ENCODE measurements around the gene CHL1. TPM values are rescaled to one million over a fixed set of nuclear protein-coding genes. Genes with fewer than 3 reads are reported as not detected.

The CHL1 gene
- total and polyA plus RNA-seq, 2 of the 8 experiments (the other 6 are each of a cell fraction or from before 2014, with no cell fraction given): 0.05 to 0.99 TPM

GRCh38 chr3:200758-201325, 4.3 kb downstream of the CHL1 start:
- no peak overlapping the region for H3K14ac ChIP-seq (ENCODE audit: insufficient read length)
- POLR2A ChIA-PET (ENCODE audit: partially characterized antibody): no interaction called here

More at GRCh38 chr3:200758-201325, 4.3 kb downstream of the CHL1 start:
- H4K8ac ChIP-seq (ENCODE audit: extremely low read depth, insufficient read depth, low read length): no peak overlapping the region
- no peak overlapping the region for H2AFZ ChIP-seq (ENCODE audit: low read length)
- H2BK120ac ChIP-seq (replicated peaks; ENCODE audit: low read depth, low read length): no peak overlapping the region
- DNase-seq (ENCODE audit: low read depth in 1 of 2, low spot score in 2 of 2): no peak
- no peaks in the 10 kb centered on the region for H3K79me2 ChIP-seq (ENCODE audit: control insufficient read depth in 1 of 2, insufficient read depth in 2 of 2, low read length in 2 of 2)
- H3K18ac ChIP-seq (ENCODE audit: extremely low read depth, low read length): no peak overlapping the region
- no peaks in the 10 kb centered on the region for H3K79me1 ChIP-seq (ENCODE audit: low read depth, low read length)
- no peaks in the 10 kb centered on the region for H3K36me3 ChIP-seq (ENCODE audit: control insufficient read depth in 2 of 4, insufficient read depth in 4 of 4, low read length in 3 of 4)
- no peak overlapping the region for H2BK20ac ChIP-seq (ENCODE audit: low read length)
- no peaks in the 10 kb centered on the region for H3K9me3 ChIP-seq (ENCODE audit: insufficient read depth in 2 of 2, low read depth in 1 of 2, low read length in 1 of 2)
- H3K23ac ChIP-seq (ENCODE audit: insufficient read length): no peak overlapping the region
- H2BK12ac ChIP-seq (ENCODE audit: low read depth, low read length): no peak overlapping the region
- no peak overlapping the region for H3K4ac ChIP-seq (replicated peaks; ENCODE audit: insufficient read length, low read depth, low read length)
- H3K9ac ChIP-seq (replicated peaks in 1 of 4; ENCODE audit: extremely low read depth in 1 of 4, low read depth in 3 of 4, low read length in 3 of 4): no peak overlapping the region
- H2AK5ac ChIP-seq (ENCODE audit: low read depth, low read length): no peak overlapping the region
- 90% methylated on average over 4 of the region's 4 CpGs; no CpG with 5 or more reads in 1 of the 2 experiments for WGBS, 2 experiments (ENCODE audit: extremely low coverage in 1 of 2, insufficient coverage in 1 of 2, insufficient read length in 1 of 2, insufficient replicate concordance in 2 of 2, low coverage in 1 of 2, low lambda C conversion rate in 2 of 2, missing lambda C conversion rate in 1 of 2)
- CTCF ChIA-PET (ENCODE audit: partially characterized antibody): no interaction called here
- H3K56ac ChIP-seq (replicated peaks; ENCODE audit: insufficient read length, low read depth, low read length): no peak overlapping the region
- H3K27ac ChIP-seq (ENCODE audit: low read depth, low read length): no peak overlapping the region
- H3K4me1 ChIP-seq (replicated peaks in 1 of 4; ENCODE audit: control insufficient read depth in 3 of 4, insufficient read depth in 4 of 4, low read length in 3 of 4): peaks cover 0 to 2% (median under 1%) of the 10 kb centered on the region in 4 experiments; a peak in 2 of 7 replicates
- H3K4me2 ChIP-seq (ENCODE audit: insufficient read depth in 1 of 2, low read depth in 2 of 2, low read length in 2 of 2): no peak overlapping the region
- no peak for FAIRE-seq
- H3K23me2 ChIP-seq (ENCODE audit: low read depth, low read length): peaks cover 11% of the 10 kb centered on the region; the same call in 1 of the 2 replicates
- H3K4me3 ChIP-seq (ENCODE audit: extremely low read depth in 1 of 4, insufficient read depth in 2 of 4, low read depth in 3 of 4, low read length in 4 of 4): no peak overlapping the region
- no peak overlapping the region for H4K91ac ChIP-seq (replicated peaks; ENCODE audit: insufficient read length, low read length)
- TF ChIP-seq CEBPB (IDR thresholded peaks at IDR 0.05; ENCODE audit: low read depth, low read length): peak; percentile 55; the same call in 1 of the 2 replicates
- TF ChIP-seq KDM1A (IDR thresholded peaks at IDR 0.05; ENCODE audit: borderline replicate concordance, low read length): no peak
- TF ChIP-seq YY1 (IDR thresholded peaks at IDR 0.05; ENCODE audit: low read depth, low read length): no peak
- no peak for TF ChIP-seq KDM4A (IDR thresholded peaks at IDR 0.05; ENCODE audit: low read depth, low read length, severe bottlenecking)
- no peaks in the 10 kb centered on the region for H4K20me1 ChIP-seq (replicated peaks in 1 of 2; ENCODE audit: control insufficient read depth in 1 of 2, insufficient read depth in 2 of 2, low read length in 2 of 2)
- no peak overlapping the region for H2BK5ac ChIP-seq (ENCODE audit: low read depth, low read length)
- no peak overlapping the region for H4K5ac ChIP-seq (ENCODE audit: insufficient read length, low read depth, low read length)
- H3K27me3 ChIP-seq (replicated peaks in 1 of 4; ENCODE audit: control insufficient read depth in 3 of 4, extremely low read depth in 1 of 4, insufficient read depth in 3 of 4, low read length in 3 of 4): peaks cover 4 to 26% (median 16%) of the 10 kb centered on the region in 4 experiments
- no peak overlapping the region for H2BK15ac ChIP-seq (ENCODE audit: low read length)
